HCT116 (cell line): Measurements from ENCODE around the gene TMEM125. TPM values are rescaled to one million over a fixed set of nuclear protein-coding genes. Genes with fewer than 3 reads are reported as not detected.
A peak's percentile ranks its signal among the peaks of the same experiment; 100 is the strongest.

Experiments used
- ATAC-seq: fragments of 200-7000 bp; cut with Tn5 transposase; 2 replicates; pipeline ENCODE4 v1.9.1; 2020; ENCODE audit warnings: mild to moderate bottlenecking, moderate library complexity
- BruUV-seq: library from RNA; stranded (reverse); fragments of 400-500 nt; replicated peaks from 2 replicates; lab custom pipeline; 2021; lab: Mats Ljungman, UMichigan
- CTCF ChIA-PET: fragments of 300-600 bp; sonication (Branson Sonifier 250); formaldehyde crosslinking; loops from one replicate; lab custom pipeline; 2021; ENCODE audit warnings: antibody characterized with exemption; lab: Charles Lee
- POLR2A ChIA-PET: fragments of 300-600, 350-600 bp; sonication (Branson Sonifier 250); formaldehyde crosslinking; loops from one replicate; lab custom pipeline; 2021; ENCODE audit warnings: antibody characterized with exemption; lab: Charles Lee
- RAD21 ChIA-PET, 2 experiments: fragments of 300-600 bp; sonication (Branson Sonifier 250); formaldehyde crosslinking; loops; one replicate each; lab custom pipeline; 2023; ENCODE audit warnings: low total read pairs in 2 of 2; ENCODE audit not compliant: uncharacterized antibody in 2 of 2, unreplicated experiment in 2 of 2, low non-redundant PET in 1 of 2; lab: Charles Lee
- DNase-seq: peaks from one replicate; pipeline ENCODE4 v3.0.0-alpha.2; 2010; ENCODE audit warnings: low read depth, low spot score
- H2AFZ ChIP-seq: fragments of 200-600 bp; shearing (Covaris generic), sonication (generic); 2 replicates; pipeline ENCODE4 v1.6.1; 2017; ENCODE audit warnings: low read depth, mixed run types, mixed read lengths, antibody characterized with exemption, low read length; ENCODE audit not compliant: poor library complexity, severe bottlenecking
- H3K27ac ChIP-seq: 2 replicates; pipeline ENCODE4 v1.5.1; 2012; ENCODE audit warnings: low read depth, low read length
- H3K27me3 ChIP-seq: fragments of 200-600 bp; sonication (generic); 2 replicates; pipeline ENCODE4 v1.6.1; 2016; ENCODE audit warnings: mixed run types, low read length, mixed read lengths; ENCODE audit not compliant: insufficient read depth
- H3K36me3 ChIP-seq, 2 experiments: fragments of 200-500 bp in 1 of 2; fragments of 200-600 bp in 1 of 2; sonication (Bioruptor generic) in 1 of 2; sonication (generic) in 1 of 2; 2 replicates each; pipeline versions ENCODE4 v1.5.1 to v1.6.1; 2014 to 2016; ENCODE audit warnings: low read length in 2 of 2, inconsistent platforms in 1 of 2, mixed read lengths in 1 of 2, mixed run types in 1 of 2; ENCODE audit not compliant: insufficient read depth in 2 of 2, control insufficient read depth in 1 of 2
- H3K4me1 ChIP-seq, 2 experiments: fragments of 200-600 bp in 1 of 2; sonication (generic) in 1 of 2; 2 replicates each; pipeline versions ENCODE4 v1.5.1 to v1.6.1; 2012 to 2017; ENCODE audit warnings: low read length in 2 of 2, inconsistent platforms in 1 of 2, mild to moderate bottlenecking in 1 of 2, mixed read lengths in 1 of 2, mixed run types in 1 of 2, moderate library complexity in 1 of 2; ENCODE audit not compliant: insufficient read depth in 2 of 2, control insufficient read depth in 1 of 2
- H3K4me2 ChIP-seq: fragments of 200-600 bp; sonication (generic); 2 replicates; pipeline ENCODE4 v1.6.1; 2017; ENCODE audit warnings: mixed run types, low read length, mixed read lengths
- H3K4me3 ChIP-seq, 2 experiments: fragments of 200-600 bp in 1 of 2; sonication (generic) in 1 of 2; replicated peaks in 1 of 2; 2 replicates each; pipeline ENCODE4 v1.5.1; 2011 to 2016; ENCODE audit warnings: low read length in 2 of 2, control low read depth in 1 of 2, low read depth in 1 of 2, mild to moderate bottlenecking in 1 of 2, mixed read lengths in 1 of 2, mixed run types in 1 of 2
- H3K79me2 ChIP-seq: fragments of 200-600 bp; sonication (generic); 2 replicates; pipeline ENCODE4 v1.6.1; 2017; ENCODE audit warnings: mild to moderate bottlenecking, mixed run types, low read length, moderate library complexity, mixed read lengths; ENCODE audit not compliant: insufficient read depth
- H3K9ac ChIP-seq: fragments of 200-600 bp; sonication (generic); 2 replicates; pipeline ENCODE4 v1.6.1; 2016; ENCODE audit warnings: low read length, mixed read lengths
- H3K9me2 ChIP-seq: fragments of 200-600 bp; sonication (generic), shearing (Covaris generic); 2 replicates; pipeline ENCODE4 v1.6.1; 2017; ENCODE audit warnings: mixed run types, mild to moderate bottlenecking, moderate library complexity; ENCODE audit not compliant: insufficient read depth
- H3K9me3 ChIP-seq, 2 experiments: fragments of 200-500 bp in 1 of 2; fragments of 200-600 bp in 1 of 2; sonication (Bioruptor generic) in 1 of 2; sonication (generic) in 1 of 2; 2 replicates each; pipeline ENCODE4 v1.6.1; 2014 to 2017; ENCODE audit warnings: low read length in 2 of 2, mixed read lengths in 2 of 2, inconsistent platforms in 1 of 2, low read depth in 1 of 2, mild to moderate bottlenecking in 1 of 2, mixed run types in 1 of 2, moderate library complexity in 1 of 2; ENCODE audit not compliant: control insufficient read depth in 1 of 2, insufficient read depth in 1 of 2
- H4K20me1 ChIP-seq: fragments of 200-600 bp; sonication (generic), shearing (Covaris generic); 2 replicates; pipeline ENCODE4 v1.6.1; 2017; ENCODE audit warnings: mixed run types, mild to moderate bottlenecking, moderate library complexity; ENCODE audit not compliant: insufficient read depth
- ELF1 ChIP-seq: IDR thresholded peaks from 2 replicates; pipeline ENCODE4 v1.6.1; 2012; ENCODE audit warnings: low read depth, borderline replicate concordance
- EZH2 ChIP-seq: fragments of 200-600 bp; sonication (generic); IDR thresholded peaks from 2 replicates; pipeline ENCODE4 v1.6.1; 2017; ENCODE audit warnings: antibody characterized with exemption, mixed run types
- EZH2phosphoT487 ChIP-seq: fragments of 200-600 bp; IDR thresholded peaks from 2 replicates; pipeline ENCODE4 v1.6.1; 2018; ENCODE audit warnings: antibody characterized with exemption, borderline replicate concordance
- FOSL1 ChIP-seq: IDR thresholded peaks from 2 replicates; pipeline ENCODE4 v1.6.1; 2012; ENCODE audit warnings: low read depth
- JUND ChIP-seq: IDR thresholded peaks from 2 replicates; pipeline ENCODE4 v1.6.1; 2012
- POLR2AphosphoS5 ChIP-seq: IDR thresholded peaks from 2 replicates; pipeline ENCODE4 v1.6.1; 2011; ENCODE audit warnings: mild to moderate bottlenecking, low read depth, low read length, moderate library complexity
- SRF ChIP-seq: IDR thresholded peaks from 2 replicates; pipeline ENCODE4 v1.6.1; 2012; ENCODE audit warnings: low read depth
- intact Hi-C: fragments of 100-400 bp; cut with micrococcal nuclease; formaldehyde crosslinking; loops from 2 replicates; pipeline ENCODE4 v1.10.0; 2022
- total RNA-seq: library from RNA; stranded (reverse); gene quantifications from one replicate; pipeline ENCODE4 v1.2.1, GENCODE V29; 2021; ENCODE audit not compliant: unreplicated experiment
- TF ChIP-seq, protein P1 (sequence below): IDR thresholded peaks from 2 replicates; pipeline ENCODE4 v1.6.1; 2012
- TF ChIP-seq, protein P2 (sequence below), 3 experiments: fragments of 200-600 bp in 1 of 3; sonication (generic) in 1 of 3; IDR thresholded peaks in 2 of 3; conservative IDR thresholded peaks in 1 of 3; 2 replicates each; pipeline ENCODE4 v1.5.1; 2012 to 2017; ENCODE audit warnings: low read depth in 2 of 3, low read length in 2 of 3, antibody characterized with exemption in 1 of 3, borderline replicate concordance in 1 of 3, control low read depth in 1 of 3, mild to moderate bottlenecking in 1 of 3, mixed read lengths in 1 of 3, mixed run types in 1 of 3, moderate library complexity in 1 of 3; ENCODE audit not compliant: insufficient read depth in 1 of 3
- TF ChIP-seq, protein P3 (sequence below): IDR thresholded peaks from 2 replicates; pipeline ENCODE4 v1.6.1; 2012; ENCODE audit warnings: low read depth

The TMEM125 gene
- total RNA-seq, 1 experiment from 2014 or later, result 13.9 TPM

DNA sequence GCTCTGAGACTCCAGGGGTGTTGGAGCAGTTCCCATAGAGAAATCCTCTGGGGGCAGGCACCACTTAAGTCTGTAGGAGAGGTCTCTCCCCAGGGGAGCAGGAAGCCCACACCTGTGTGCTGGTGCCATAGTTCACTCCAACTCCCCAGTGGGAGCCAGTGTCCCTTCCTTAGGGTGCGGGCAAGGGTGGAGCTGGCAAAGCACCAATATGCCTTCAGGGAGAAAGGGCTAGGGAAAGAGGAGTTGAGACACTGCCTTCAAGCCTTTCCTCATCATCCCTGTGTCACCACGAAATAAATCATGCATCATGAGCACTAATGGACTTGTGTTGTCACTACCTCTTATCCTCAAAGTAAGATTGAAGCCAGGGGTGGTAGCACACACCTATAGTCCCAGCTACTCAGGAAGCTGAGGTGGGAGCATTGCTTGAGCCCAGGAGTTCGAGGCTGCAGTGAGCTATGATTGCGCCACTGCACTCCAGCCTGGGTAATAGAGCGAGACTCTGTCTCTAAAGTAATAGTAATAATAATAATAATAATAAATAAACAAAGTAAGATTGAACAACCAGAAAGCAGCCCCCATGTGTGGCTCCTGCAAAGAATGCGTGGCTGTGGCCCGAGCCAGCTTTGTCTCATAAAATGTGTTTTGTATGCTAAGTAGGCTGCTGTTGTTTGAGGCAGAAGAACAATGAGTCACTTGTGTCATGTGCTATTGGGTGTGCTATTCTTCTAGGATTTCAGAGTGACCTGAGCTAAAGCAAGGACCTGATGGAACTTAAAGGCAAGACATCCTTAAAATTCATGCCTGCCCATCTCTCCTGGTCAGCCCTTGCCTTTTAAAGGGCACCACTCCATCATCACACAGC lies 24.3 kb downstream of the TMEM125 start:
- Histone ChIP-seq H3K79me2 (no peaks in the 10 kb centered on the region), H3K4me3 (no peak overlapping the region), H3K36me3 (no peaks in the 10 kb centered on the region), H4K20me1 (no peaks in the 10 kb centered on the region), H3K9me2 (no peaks in the 10 kb centered on the region), H2AFZ (no peak overlapping the region), H3K9me3 (no peaks in the 10 kb centered on the region), H3K9ac (no peak overlapping the region), H3K4me1 (peaks cover 8 to 16% of the 10 kb centered on the region in 2 experiments; a peak in 3 of 4 replicates), H3K4me2 (peak overlapping the region; percentile 28), H3K27ac (no peak overlapping the region), H3K27me3 (no peaks in the 10 kb centered on the region)
- BruUV-seq, result no TSS peak
- POLR2A ChIA-PET, result interaction anchor here (0.6 to 2.0 kb wide), 3 partner anchors 8 to 362 kb away, joined by 3 to 12 read pairs (median 5); partner anchors contain the start of gene C1orf210
- DNase-seq, result no peak
- TF ChIP-seq EZH2 (no peak), FOSL1 (no peak), ELF1 (no peak)
- ATAC-seq, result peak; percentile 57
- intact Hi-C loops, result no loop called here
- CTCF ChIA-PET, result interaction anchor here (1.9 kb wide), 1 partner anchor 8 kb away, joined by 11 read pairs; the partner anchor contains the start of gene C1orf210
- RAD21 ChIA-PET, result no interaction called here

DNA sequence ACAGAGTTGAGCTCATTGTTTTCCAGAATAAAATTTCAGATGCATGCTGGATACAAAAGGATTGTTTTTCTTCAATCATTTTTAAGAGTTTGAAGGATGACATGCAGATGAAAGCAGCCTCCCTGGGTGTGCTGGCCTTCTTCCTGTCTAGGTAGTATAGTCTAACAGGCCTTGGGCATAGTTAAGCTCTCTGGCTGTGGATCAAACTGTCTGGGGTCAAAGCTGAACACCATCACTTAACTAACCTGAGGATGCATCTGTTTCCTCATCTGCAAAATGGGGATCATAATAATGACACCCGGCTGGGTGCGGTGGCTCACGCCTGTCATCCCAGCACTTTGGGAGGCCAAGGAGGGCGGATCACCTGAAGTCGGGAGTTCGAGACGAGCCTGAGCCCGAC lies 25.0 kb downstream of the TMEM125 start:
- Histone ChIP-seq H3K9me2 (no peaks in the 10 kb centered on the region), H3K4me2 (peak overlapping the region; percentile 28), H3K4me3 (no peak overlapping the region), H3K27ac (no peak overlapping the region), H3K79me2 (no peaks in the 10 kb centered on the region), H2AFZ (no peak overlapping the region), H3K9me3 (no peaks in the 10 kb centered on the region), H3K36me3 (no peaks in the 10 kb centered on the region), H4K20me1 (no peaks in the 10 kb centered on the region), H3K9ac (no peak overlapping the region), H3K27me3 (no peaks in the 10 kb centered on the region), H3K4me1 (peaks cover 8 to 16% of the 10 kb centered on the region in 2 experiments; a peak in 3 of 4 replicates)
- BruUV-seq, result no TSS peak
- no peak for ATAC-seq
- CTCF ChIA-PET, result interaction anchor here (1.1 to 1.9 kb wide), 2 partner anchors 9 kb away, joined by 3 to 11 read pairs; partner anchors contain the start of gene C1orf210
- RAD21 ChIA-PET, result no interaction called here
- POLR2A ChIA-PET, result interaction anchor here (0.9 to 2.0 kb wide), 2 partner anchors 9 to 64 kb away, joined by 5 to 12 read pairs; partner anchors contain the start of gene C1orf210
- intact Hi-C loops, result no loop called here
- no peak for DNase-seq
- TF ChIP-seq, protein P1, sequence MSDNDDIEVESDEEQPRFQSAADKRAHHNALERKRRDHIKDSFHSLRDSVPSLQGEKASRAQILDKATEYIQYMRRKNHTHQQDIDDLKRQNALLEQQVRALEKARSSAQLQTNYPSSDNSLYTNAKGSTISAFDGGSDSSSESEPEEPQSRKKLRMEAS, result no peak
- no peak for TF ChIP-seq FOSL1
- TF ChIP-seq EZH2phosphoT487, result no peak
- TF ChIP-seq POLR2AphosphoS5, result no peak
- TF ChIP-seq JUND, result no peak
- no peak for TF ChIP-seq SRF
- TF ChIP-seq, protein P2, sequence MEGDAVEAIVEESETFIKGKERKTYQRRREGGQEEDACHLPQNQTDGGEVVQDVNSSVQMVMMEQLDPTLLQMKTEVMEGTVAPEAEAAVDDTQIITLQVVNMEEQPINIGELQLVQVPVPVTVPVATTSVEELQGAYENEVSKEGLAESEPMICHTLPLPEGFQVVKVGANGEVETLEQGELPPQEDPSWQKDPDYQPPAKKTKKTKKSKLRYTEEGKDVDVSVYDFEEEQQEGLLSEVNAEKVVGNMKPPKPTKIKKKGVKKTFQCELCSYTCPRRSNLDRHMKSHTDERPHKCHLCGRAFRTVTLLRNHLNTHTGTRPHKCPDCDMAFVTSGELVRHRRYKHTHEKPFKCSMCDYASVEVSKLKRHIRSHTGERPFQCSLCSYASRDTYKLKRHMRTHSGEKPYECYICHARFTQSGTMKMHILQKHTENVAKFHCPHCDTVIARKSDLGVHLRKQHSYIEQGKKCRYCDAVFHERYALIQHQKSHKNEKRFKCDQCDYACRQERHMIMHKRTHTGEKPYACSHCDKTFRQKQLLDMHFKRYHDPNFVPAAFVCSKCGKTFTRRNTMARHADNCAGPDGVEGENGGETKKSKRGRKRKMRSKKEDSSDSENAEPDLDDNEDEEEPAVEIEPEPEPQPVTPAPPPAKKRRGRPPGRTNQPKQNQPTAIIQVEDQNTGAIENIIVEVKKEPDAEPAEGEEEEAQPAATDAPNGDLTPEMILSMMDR (IDR thresholded peaks at IDR 0.05 in 2 of 3, conservative IDR thresholded peaks at IDR 0.05 in 1 of 3; ENCODE audit: borderline replicate concordance in 1 of 3, insufficient read depth in 1 of 3, low read depth in 2 of 3, low read length in 2 of 3), result no peak
- TF ChIP-seq, protein P3, sequence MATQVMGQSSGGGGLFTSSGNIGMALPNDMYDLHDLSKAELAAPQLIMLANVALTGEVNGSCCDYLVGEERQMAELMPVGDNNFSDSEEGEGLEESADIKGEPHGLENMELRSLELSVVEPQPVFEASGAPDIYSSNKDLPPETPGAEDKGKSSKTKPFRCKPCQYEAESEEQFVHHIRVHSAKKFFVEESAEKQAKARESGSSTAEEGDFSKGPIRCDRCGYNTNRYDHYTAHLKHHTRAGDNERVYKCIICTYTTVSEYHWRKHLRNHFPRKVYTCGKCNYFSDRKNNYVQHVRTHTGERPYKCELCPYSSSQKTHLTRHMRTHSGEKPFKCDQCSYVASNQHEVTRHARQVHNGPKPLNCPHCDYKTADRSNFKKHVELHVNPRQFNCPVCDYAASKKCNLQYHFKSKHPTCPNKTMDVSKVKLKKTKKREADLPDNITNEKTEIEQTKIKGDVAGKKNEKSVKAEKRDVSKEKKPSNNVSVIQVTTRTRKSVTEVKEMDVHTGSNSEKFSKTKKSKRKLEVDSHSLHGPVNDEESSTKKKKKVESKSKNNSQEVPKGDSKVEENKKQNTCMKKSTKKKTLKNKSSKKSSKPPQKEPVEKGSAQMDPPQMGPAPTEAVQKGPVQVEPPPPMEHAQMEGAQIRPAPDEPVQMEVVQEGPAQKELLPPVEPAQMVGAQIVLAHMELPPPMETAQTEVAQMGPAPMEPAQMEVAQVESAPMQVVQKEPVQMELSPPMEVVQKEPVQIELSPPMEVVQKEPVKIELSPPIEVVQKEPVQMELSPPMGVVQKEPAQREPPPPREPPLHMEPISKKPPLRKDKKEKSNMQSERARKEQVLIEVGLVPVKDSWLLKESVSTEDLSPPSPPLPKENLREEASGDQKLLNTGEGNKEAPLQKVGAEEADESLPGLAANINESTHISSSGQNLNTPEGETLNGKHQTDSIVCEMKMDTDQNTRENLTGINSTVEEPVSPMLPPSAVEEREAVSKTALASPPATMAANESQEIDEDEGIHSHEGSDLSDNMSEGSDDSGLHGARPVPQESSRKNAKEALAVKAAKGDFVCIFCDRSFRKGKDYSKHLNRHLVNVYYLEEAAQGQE, result no peak
